RCC 7860 (cell line): ENCODE results near the gene CENPX.

Experiments used
- DNase-seq: peaks from one replicate; pipeline ENCODE4 v3.0.0-alpha.2; 2015; ENCODE audit warnings: low spot score
- FAIRE-seq: peaks from 2 replicates; lab custom pipeline; 2012; peaks lifted over from hg19 to GRCh38; lab: Jason Lieb, UNC

Gene CENPX

GRCh38 chr17:82000803-82001570, 21.7 kb downstream of the CENPX start:
- DNase-seq, result no peak

DNA sequence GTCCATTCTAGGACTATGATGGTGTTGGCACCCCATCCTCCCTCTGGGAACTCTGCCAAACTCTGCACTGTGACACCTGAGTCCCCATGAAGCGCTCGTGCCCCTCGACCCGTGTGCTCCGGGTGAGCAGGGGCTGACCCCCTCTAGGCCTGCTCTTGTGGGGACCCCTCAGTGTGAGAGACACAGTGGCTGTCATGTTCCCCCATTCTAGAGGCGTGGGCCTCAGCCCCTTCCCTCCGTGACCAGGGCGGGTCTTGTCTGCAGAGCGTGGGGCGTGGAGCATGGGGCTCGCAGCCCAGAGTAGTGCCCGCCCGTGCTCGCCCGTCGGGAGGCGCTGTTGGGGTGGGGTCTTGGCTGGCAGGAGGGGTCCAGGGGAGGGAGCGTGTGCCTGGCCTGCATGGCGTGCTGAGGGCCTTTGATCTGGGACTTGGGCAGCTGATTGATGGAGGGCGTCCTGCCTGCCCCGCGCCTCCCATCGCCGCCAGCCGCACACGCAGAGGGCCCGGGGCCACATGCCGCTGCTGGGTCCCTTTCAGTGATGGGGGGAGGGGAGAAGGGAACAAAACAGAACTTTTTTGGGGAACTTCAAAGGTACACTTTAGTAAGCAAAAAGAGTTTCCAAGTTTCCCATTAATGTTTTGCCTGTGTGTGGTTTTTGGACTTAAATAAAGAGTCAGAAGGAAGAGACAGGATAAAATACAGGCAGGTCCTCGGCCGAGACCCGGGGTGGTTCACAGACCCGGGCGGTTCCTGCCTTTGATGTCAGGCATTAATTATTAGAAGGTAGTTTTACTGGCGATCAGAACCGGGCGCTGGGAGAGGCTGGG, 22.5 kb downstream of the CENPX start:
- no peak for FAIRE-seq
- DNase-seq, result no peak

More at GRCh38 chr17:82000803-82001570, 21.7 kb downstream of the CENPX start:
- FAIRE-seq, result no peak

GRCh38 chr17:81999587-81999975, 23.1 kb downstream of the CENPX start:
- DNase-seq (no peak), FAIRE-seq (no peak)

DNA sequence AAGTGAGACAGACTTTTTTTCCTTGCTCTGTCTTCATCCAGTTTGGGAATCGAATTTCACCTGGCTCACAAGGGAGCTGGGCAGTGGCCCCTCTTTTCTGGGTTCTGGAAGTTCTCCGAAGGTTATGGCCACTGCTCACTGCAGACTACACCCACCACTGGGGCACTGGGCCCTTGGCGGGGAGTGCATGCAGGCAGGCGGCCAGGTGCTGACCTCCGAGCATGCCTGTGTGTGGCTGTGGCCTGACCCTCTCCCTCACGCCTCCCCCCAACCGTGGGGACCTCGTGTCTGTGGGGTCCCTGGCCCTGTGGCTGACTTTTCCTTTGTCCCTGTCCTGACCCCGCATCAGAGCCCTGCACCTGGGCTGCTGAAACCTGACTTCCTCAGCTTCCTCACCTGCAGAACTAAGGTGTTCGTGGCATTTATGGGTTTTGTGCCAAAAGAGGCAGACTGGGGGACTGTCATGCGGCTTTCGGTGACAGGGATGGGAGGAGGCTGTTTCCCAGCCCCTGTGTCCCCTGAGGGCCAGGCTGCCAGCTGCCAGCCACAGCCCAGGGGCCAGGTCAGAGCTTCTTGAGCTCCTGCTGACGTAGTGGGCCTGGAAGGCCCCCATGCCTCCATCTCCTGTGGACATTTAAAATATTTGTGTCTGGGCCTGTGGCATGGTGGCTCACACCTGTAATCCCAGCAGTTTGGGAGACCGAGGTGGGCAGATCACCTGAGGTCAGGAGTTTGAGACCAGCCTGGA, 23.8 kb downstream of the CENPX start:
- FAIRE-seq (no peak), DNase-seq (no peak)

- FAIRE-seq, result no peak
These were observed 24.5 kb downstream of the CENPX start for GRCh38 chr17:81998212-81998611.

DNA sequence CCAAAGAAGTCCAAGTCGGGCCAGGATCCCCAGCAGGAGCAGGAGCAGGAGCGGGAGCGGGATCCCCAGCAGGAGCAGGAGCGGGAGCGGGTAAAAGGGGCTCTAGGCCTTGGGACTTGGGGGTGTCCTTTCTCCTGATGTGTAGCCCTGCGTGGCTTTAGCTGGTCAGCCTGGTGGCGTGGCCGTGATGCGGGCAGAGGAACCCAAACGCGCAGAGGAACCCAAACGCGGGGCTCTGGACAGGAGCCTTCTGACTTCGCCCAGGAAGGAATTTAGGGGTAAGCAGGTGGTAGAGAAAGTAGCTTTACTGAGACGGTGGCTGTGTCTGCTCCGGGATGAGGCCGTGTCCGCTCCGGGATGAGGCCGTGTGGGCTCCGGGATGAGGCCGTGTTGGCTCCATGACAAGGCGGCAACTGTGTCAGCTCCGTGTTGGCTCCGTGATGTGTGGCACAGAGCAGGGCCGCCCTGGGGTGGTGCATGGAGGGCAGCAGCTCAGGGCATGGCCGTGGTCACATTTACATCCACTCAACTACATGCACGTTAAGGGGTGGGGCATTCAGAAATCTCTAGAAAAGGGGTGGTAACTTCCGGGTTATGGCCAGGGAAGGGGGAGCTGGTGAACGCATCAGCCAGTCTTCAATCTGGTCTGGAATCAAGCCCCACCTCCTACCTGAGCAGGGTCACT, 25.8 kb downstream of the CENPX start:
- no peak for FAIRE-seq
- no peak for DNase-seq

More at GRCh38 chr17:81998212-81998611, 24.5 kb downstream of the CENPX start:
- DNase-seq, result no peak

- FAIRE-seq (no peak), DNase-seq (no peak)
These were observed 26.4 kb downstream of the CENPX start for GRCh38 chr17:81996232-81996756.

DNA sequence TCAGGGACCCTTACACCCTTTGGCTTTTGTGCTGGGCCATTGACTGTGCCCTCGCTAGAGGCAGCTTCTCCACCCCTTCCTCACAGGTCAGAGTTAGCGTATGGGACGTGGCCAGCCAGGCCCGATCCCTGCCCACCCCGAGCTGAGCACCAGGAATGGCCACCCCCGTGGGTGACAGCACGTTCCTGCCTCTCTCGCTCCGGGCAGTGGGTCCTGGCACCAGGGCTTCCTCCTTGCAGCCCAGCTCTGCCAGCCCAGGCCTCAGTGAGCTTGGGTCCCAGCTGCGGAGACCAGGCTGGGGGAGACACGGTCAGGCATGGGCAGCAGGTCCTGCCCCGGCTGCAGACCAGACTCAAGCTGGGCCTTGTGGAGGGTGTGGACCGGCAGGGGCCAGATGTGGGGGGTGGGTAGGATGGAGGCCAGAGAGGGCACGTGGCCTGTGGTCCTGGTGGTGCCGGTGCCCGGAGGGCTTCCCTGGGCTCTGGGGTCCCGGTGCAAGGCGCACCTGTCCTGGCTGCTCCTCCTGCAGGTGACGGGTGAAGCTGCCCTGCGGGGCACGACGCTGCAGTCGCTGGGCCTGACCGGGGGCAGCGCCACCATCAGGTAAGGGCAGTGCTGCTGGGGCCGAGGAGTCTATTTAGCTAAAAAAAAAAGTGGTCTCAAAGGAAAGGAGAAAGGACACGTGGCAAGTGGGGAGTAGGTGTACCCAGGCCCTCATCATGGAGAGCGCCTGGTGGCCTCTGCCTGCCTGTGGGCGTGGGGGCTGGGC, 27.0 kb downstream of the CENPX start:
- DNase-seq (no peak), FAIRE-seq (no peak)

- FAIRE-seq, result no peak
- no peak for DNase-seq
These were observed 27.9 kb downstream of the CENPX start for GRCh38 chr17:81994593-81995462.

DNA sequence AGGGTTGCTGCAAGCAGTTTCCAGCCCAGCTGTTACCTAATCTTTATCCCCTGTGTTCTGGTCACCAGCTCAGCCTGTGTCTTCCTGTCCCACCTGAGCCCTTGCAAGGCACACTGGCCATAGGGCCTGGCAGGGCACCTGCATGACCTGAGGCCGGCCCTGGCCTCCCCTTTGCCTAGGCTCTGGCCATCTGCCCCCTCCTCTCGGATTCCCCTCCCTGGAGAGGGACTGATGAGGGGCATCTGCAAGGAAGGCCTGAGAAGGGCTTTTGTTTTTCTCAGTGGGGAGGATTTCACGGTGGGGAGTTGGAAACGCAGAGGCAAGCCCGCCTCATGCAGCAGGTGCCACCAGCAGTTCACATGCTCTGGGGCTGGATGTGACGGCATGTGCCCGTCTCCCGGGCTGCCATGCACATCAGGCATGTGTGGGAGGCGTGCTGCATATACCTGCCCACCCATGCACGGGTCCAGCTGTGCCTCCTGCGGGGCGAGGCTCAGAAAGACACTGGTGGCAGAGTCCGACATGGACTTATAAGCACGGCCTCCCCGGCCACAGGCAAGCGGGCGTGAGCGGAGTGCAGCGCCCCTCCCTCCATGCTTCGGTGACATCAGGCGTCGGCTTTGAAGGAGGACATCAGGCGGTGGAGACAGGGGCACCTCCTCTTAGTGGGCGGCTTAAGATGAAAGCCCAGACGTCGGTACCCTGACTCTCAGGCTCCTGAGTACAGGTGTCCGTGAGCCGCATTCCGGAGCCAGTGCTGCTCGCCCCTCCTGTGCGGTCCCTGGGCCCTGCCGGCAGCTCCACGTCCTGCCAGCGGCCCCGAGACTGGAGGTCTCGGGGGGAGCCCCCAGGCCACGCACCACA, 28.7 kb downstream of the CENPX start:
- no peak for FAIRE-seq
- DNase-seq, result no peak

DNA sequence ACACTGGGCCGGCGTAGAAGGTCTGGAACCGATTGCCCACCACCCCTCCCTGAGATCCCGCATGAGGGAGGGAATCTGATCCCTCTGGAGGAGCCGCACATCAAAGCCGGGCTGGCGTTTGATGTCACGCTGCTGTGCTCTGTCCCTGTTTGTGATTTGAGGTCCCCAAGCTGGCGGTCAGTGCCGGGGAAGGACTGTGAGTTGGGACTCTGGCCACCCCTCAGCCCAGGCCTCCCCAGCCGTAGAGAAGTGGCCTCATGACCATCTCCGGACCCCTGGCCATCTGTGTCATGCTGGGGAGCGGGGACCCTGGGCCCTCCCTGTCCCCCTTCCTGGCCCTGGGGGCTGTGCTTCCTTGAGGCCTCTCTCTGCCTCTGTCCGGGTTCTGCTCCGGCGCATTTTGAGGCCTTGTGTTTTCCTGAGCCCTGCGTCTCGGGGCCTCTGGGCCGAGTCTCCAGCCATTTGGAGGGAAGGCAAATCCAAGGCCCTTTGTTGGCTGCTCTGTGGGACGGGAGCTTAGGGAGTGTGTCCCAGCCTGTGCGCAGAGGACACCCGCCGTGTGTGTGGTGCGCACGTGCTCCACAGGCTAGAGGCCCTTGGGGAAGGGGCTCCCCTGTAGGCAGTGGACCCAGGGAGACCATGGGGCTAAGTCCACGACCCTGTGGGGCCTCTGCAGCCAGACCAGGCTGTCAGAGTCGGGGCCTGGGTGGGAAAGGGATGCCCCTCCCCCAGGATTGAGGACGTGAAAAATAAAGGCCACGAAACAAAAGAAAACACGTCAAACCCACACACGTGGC, 30.2 kb downstream of the CENPX start:
- no peak for FAIRE-seq
- no peak for DNase-seq

DNA sequence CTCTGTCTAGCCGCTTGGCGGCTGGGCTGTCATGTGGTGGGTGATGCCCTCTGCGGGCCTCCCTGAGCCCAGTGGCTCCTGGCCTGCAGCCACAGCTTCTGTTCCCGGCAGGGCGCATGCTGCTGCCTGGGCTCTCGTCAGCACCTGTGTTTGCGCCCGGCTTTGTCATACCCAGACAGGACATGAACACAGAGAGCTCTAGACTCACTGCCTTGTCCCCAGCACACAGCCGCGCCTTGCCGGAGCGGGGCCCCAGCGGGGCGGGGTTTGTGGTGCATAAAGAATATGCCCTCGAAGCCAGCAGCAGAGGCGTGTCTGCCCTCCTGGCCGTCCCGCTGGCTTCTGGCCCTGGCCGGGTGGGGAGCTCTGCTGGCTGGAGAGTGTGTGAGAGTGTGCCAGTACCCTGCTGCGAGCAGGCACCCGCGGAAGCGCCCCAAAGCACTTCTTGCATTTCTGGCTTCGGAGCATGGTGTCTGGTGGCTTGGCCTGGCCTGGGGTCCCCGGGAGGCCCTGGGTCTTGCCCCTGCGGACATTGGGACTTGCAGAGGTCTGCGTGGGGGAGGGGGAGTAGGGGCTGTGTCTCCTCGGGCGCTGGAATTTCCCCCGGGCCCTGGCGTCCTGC, 30.9 kb downstream of the CENPX start:
- peak; percentile 72 for DNase-seq
- FAIRE-seq, result no peak

- no peak for DNase-seq
- FAIRE-seq, result no peak
These were observed 31.6 kb downstream of the CENPX start for GRCh38 chr17:81990836-81991683.

DNA sequence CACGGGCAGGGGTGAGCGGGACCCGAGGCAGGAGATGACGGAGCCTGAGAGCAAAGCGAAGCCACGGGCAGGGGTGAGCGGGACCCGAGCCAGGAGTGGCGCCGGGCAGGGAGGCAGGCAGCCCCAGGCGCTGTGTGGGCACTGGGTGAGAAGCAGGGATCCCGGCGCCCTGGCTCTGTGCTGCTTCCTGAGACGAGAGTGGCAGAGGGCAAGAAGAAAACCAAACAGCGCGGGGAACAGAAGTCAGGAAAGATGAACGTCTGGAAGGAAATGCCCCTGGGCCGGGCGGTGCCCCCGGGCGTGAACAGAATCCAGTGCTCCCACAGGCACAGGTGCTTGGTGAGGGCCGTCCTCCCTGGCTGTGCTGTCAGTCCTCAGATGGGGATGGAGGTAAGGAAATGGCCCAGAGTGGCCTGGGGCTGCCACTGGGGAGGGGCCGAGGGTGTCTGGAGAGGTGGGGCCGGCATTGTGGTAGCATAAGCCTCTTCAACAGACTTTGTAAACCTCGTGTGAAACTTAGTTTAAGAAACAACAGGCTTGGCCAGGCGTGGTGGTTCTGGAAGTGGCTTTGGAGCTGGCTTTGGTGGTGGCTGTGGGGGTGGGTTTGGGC, 35.4 kb downstream of the CENPX start:
- DNase-seq (no peak), FAIRE-seq (no peak)

- FAIRE-seq, result no peak
- no peak for DNase-seq
These were observed 36.1 kb downstream of the CENPX start for GRCh38 chr17:81986606-81987005.
